Astrocyte (in vitro differentiated cells and primary cell): ENCODE results near the gene ENOX1. TPM values are rescaled to one million over a fixed set of nuclear protein-coding genes. Genes with fewer than 3 reads are reported as not detected.

ENCODE experiments used
- DNase-seq: peaks from one replicate; pipeline ENCODE4 v3.0.0-alpha.2; 2010; ENCODE audit warnings: low read depth
- FAIRE-seq: peaks from 2 replicates; lab custom pipeline; 2011; peaks lifted over from hg19 to GRCh38; lab: Jason Lieb, UNC
- H2AFZ ChIP-seq: 2 replicates; pipeline ENCODE4 v1.6.0; 2012; ENCODE audit warnings: low read depth, low read length, inconsistent platforms
- H3K27ac ChIP-seq: 2 replicates; pipeline ENCODE4 v1.5.1; 2011; ENCODE audit warnings: low read depth, low read length, inconsistent platforms
- H3K27me3 ChIP-seq: 2 replicates; pipeline ENCODE4 v1.6.0; 2011; ENCODE audit warnings: low read length, inconsistent platforms; ENCODE audit not compliant: insufficient read depth
- H3K36me3 ChIP-seq: 2 replicates; pipeline ENCODE4 v1.5.1; 2011; ENCODE audit warnings: low read length, inconsistent platforms; ENCODE audit not compliant: insufficient read depth
- H3K4me1 ChIP-seq: 2 replicates; pipeline ENCODE4 v1.5.1; 2011; ENCODE audit warnings: low read length, inconsistent platforms; ENCODE audit not compliant: insufficient read depth
- H3K4me2 ChIP-seq: 2 replicates; pipeline ENCODE4 v1.6.0; 2012; ENCODE audit warnings: low read length, inconsistent platforms
- H3K4me3 ChIP-seq: 2 replicates; pipeline ENCODE4 v1.5.1; 2011; ENCODE audit warnings: low read depth, mild to moderate bottlenecking, low read length, inconsistent platforms; ENCODE audit not compliant: insufficient read depth
- H3K79me2 ChIP-seq: 2 replicates; pipeline ENCODE4 v1.6.0; 2012; ENCODE audit warnings: mild to moderate bottlenecking, low read length, inconsistent platforms; ENCODE audit not compliant: insufficient read depth
- H3K9ac ChIP-seq: 2 replicates; pipeline ENCODE4 v1.6.0; 2012; ENCODE audit warnings: mild to moderate bottlenecking, low read length, inconsistent platforms
- H3K9me3 ChIP-seq: 2 replicates; pipeline ENCODE4 v1.5.1; 2012; ENCODE audit warnings: low read depth, mild to moderate bottlenecking, low read length, inconsistent platforms; ENCODE audit not compliant: insufficient read depth
- H4K20me1 ChIP-seq: 2 replicates; pipeline ENCODE4 v1.6.0; 2012; ENCODE audit warnings: low read length, inconsistent platforms; ENCODE audit not compliant: insufficient read depth
- H3K27ac Mint-ChIP-seq: one replicate; pipeline ENCODE4 v1.8.0; 2021; ENCODE audit warnings: mild to moderate bottlenecking, mixed read lengths; ENCODE audit not compliant: unreplicated experiment
- H3K27me3 Mint-ChIP-seq: one replicate; pipeline ENCODE4 v1.8.0; 2021; ENCODE audit warnings: low read depth, mixed read lengths; ENCODE audit not compliant: unreplicated experiment
- H3K36me3 Mint-ChIP-seq: one replicate; pipeline ENCODE4 v1.8.0; 2021; ENCODE audit warnings: low read depth, mixed read lengths; ENCODE audit not compliant: unreplicated experiment
- H3K4me1 Mint-ChIP-seq: one replicate; pipeline ENCODE4 v1.8.0; 2021; ENCODE audit warnings: low read depth, mixed read lengths; ENCODE audit not compliant: unreplicated experiment
- H3K4me3 Mint-ChIP-seq: one replicate; pipeline ENCODE4 v1.8.0; 2021; ENCODE audit warnings: mild to moderate bottlenecking, moderate library complexity, mixed read lengths; ENCODE audit not compliant: unreplicated experiment
- H3K9me3 Mint-ChIP-seq: one replicate; pipeline ENCODE4 v1.8.0; 2021; ENCODE audit warnings: mild to moderate bottlenecking, mixed read lengths; ENCODE audit not compliant: unreplicated experiment
- EZH2 ChIP-seq: IDR thresholded peaks from 2 replicates; pipeline ENCODE4 v1.6.1; 2012; ENCODE audit warnings: mild to moderate bottlenecking, low read length, inconsistent platforms; ENCODE audit not compliant: insufficient read depth
- total RNA-seq: library from RNA; stranded (reverse); gene quantifications from 2 replicates; pipeline ENCODE4 v1.2.1, GENCODE V29; 2021
- TF ChIP-seq, protein P1 (sequence below): IDR thresholded peaks from 2 replicates; pipeline ENCODE4 v1.5.1; 2011; ENCODE audit warnings: low read depth, mild to moderate bottlenecking, inconsistent platforms, low read length, moderate library complexity; ENCODE audit not compliant: insufficient read depth

ENOX1 gene
- total RNA-seq, 1 donor from 2014 or later = 2.3 TPM

DNA sequence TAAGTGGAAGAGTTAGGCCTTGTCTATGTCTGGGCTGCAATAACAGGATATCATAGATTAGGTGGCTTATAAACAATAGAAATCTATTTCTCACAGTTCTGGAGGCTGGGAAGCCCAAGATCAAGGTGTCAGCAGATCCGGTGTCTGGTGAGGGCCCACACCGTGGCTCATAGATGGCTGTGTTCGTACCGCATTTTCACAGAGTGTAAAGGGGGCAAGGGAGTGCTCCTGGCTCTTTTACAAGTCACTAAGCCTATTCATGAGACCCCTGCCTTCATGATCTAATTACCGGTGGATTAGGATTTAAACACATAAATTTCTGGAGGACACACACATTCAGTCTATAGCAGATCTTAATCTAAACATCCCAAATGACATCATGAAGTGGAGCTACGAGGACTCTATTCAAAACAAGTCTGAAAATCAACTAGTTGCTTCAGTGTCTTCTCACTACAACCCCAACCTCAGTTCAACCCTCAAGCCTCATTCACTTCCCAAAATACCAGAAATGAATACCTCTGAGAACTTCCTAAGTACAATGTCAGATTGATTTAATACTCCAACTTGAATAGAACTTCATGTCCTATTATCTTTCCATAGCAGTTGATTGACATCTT, 23.5 kb downstream of the ENOX1 start:
- no peak overlapping the region for H3K4me3 ChIP-seq
- no peaks in the 10 kb centered on the region for H3K36me3 Mint-ChIP-seq
- no peak overlapping the region for H3K4me2 ChIP-seq
- H3K27me3 ChIP-seq = no peaks in the 10 kb centered on the region
- H3K4me3 Mint-ChIP-seq = no peak overlapping the region
- H3K9me3 Mint-ChIP-seq = no peaks in the 10 kb centered on the region
- FAIRE-seq (no peak), DNase-seq (no peak)
- no peaks in the 10 kb centered on the region for H3K79me2 ChIP-seq
- H3K27me3 Mint-ChIP-seq = no peaks in the 10 kb centered on the region
- H3K9ac ChIP-seq = no peak overlapping the region
- no peaks in the 10 kb centered on the region for H3K9me3 ChIP-seq
- no peak overlapping the region for H3K27ac Mint-ChIP-seq
- H3K27ac ChIP-seq = no peak overlapping the region
- H4K20me1 ChIP-seq = no peaks in the 10 kb centered on the region
- no peaks in the 10 kb centered on the region for H3K4me1 ChIP-seq
- no peak overlapping the region for H2AFZ ChIP-seq
- H3K4me1 Mint-ChIP-seq = no peaks in the 10 kb centered on the region
- no peaks in the 10 kb centered on the region for H3K36me3 ChIP-seq
- TF ChIP-seq EZH2 = no peak
- TF ChIP-seq, protein P1, sequence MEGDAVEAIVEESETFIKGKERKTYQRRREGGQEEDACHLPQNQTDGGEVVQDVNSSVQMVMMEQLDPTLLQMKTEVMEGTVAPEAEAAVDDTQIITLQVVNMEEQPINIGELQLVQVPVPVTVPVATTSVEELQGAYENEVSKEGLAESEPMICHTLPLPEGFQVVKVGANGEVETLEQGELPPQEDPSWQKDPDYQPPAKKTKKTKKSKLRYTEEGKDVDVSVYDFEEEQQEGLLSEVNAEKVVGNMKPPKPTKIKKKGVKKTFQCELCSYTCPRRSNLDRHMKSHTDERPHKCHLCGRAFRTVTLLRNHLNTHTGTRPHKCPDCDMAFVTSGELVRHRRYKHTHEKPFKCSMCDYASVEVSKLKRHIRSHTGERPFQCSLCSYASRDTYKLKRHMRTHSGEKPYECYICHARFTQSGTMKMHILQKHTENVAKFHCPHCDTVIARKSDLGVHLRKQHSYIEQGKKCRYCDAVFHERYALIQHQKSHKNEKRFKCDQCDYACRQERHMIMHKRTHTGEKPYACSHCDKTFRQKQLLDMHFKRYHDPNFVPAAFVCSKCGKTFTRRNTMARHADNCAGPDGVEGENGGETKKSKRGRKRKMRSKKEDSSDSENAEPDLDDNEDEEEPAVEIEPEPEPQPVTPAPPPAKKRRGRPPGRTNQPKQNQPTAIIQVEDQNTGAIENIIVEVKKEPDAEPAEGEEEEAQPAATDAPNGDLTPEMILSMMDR = no peak

DNA sequence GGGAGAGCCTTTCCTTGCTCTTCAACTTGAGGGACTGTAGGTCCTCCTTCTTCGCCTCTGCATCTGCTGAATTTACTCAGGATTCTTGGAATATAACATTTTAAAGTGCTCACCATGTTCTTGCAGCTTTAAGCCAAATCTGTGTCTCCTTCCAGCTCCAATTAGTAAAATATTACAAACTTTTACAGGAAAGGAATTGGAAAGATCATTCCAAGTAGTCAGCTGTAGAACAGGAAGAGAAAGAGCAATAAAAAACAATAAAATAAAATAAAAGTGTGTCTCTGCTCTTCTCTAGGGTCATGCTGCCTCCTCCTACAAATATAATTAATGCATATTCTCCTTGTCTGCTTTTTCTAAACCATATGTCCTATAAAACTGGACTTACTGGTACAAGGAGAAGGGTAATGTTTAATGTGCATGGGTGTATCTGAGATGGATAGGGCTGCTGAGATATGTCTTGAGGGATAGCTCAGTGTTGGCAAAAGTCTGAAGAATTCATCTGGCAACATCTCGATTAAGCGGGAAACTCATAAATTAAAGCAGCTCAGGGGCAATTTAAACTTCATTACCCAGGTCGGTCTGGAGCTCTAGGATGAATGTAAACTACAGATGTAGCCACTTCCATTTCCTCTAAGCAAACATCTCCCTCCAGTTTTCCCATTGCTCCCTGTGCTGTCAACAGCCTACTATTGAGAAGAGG, 25.0 kb downstream of the ENOX1 start:
- Histone ChIP-seq H3K9ac (no peak overlapping the region), H3K27ac (no peak overlapping the region), H3K79me2 (no peaks in the 10 kb centered on the region), H3K27me3 (no peaks in the 10 kb centered on the region), H3K4me2 (no peak overlapping the region), H4K20me1 (no peaks in the 10 kb centered on the region), H3K4me3 (no peak overlapping the region), H2AFZ (no peak overlapping the region), H3K36me3 (no peaks in the 10 kb centered on the region), H3K4me1 (no peaks in the 10 kb centered on the region), H3K9me3 (no peaks in the 10 kb centered on the region)
- Mint-ChIP-seq H3K27me3 (no peaks in the 10 kb centered on the region), H3K4me3 (no peak overlapping the region), H3K9me3 (no peaks in the 10 kb centered on the region), H3K4me1 (no peaks in the 10 kb centered on the region), H3K36me3 (no peaks in the 10 kb centered on the region), H3K27ac (no peak overlapping the region)
- TF ChIP-seq, protein P1 = no peak
- no peak for TF ChIP-seq EZH2
- FAIRE-seq (no peak), DNase-seq (no peak)

GRCh38 chr13:43760257-43760656, 26.5 kb downstream of the ENOX1 start:
- no peak overlapping the region for H3K9ac ChIP-seq
- H3K79me2 ChIP-seq = no peaks in the 10 kb centered on the region
- no peak overlapping the region for H3K4me2 ChIP-seq
- DNase-seq (no peak), FAIRE-seq (no peak)
- H3K36me3 ChIP-seq = no peaks in the 10 kb centered on the region
- H3K27ac ChIP-seq = no peak overlapping the region
- H2AFZ ChIP-seq = no peak overlapping the region
- H3K27me3 ChIP-seq = no peaks in the 10 kb centered on the region
- H3K4me3 ChIP-seq = no peak overlapping the region
- Mint-ChIP-seq H3K27me3 (no peaks in the 10 kb centered on the region), H3K27ac (no peak overlapping the region), H3K36me3 (no peaks in the 10 kb centered on the region), H3K9me3 (no peaks in the 10 kb centered on the region), H3K4me3 (no peak overlapping the region), H3K4me1 (no peaks in the 10 kb centered on the region)
- no peak for TF ChIP-seq EZH2
- no peaks in the 10 kb centered on the region for H4K20me1 ChIP-seq
- no peaks in the 10 kb centered on the region for H3K4me1 ChIP-seq
- no peaks in the 10 kb centered on the region for H3K9me3 ChIP-seq
